ENCODE measurements around the gene TFAP2D. TPM values are rescaled to one million over a fixed set of nuclear protein-coding genes. Genes with fewer than 3 reads are reported as not detected.

Gene TFAP2D
- total RNA-seq, 4 donors from 2014 or later = not detected

DNA sequence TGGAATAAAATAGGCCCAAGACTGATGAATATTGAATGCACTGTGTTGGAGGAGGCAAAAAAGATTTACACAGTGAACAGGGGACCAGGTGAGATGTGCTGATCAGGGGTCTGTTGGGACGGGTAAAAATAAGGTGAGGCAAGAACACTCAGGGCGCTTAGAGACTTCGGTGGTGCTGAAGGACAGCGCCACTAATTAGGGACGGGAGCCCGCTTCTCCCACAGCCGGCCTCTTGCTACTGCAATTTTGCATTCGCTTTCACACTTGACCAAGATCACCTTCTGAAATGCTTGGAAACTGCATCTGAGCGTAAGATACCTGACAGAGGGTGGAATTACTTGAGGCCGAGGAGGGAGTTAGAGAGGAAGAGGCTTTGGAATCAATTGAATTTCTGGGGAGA lies 7.3 kb downstream of the TFAP2D start:
- H3K4me3 ChIP-seq = no peak overlapping the region
- TF ChIP-seq POLR2A (IDR thresholded peaks at IDR 0.05) (no peak), CTCF (IDR thresholded peaks at IDR 0.05) (no peak)
- no peaks in the 10 kb centered on the region for H3K9me3 ChIP-seq
- H3K36me3 ChIP-seq = no peaks in the 10 kb centered on the region
- H3K4me1 ChIP-seq = no peaks in the 10 kb centered on the region
- peaks cover 0 to 4% of the 10 kb centered on the region in 2 donors for H3K27me3 ChIP-seq
- DNase-seq = no peak
- no peak overlapping the region for H3K27ac ChIP-seq

GRCh38 chr6:50721978-50722377 lies 8.7 kb downstream of the TFAP2D start:
- no peak overlapping the region for H3K27ac ChIP-seq
- H3K9me3 ChIP-seq = no peaks in the 10 kb centered on the region
- TF ChIP-seq POLR2A (IDR thresholded peaks at IDR 0.05) (no peak), CTCF (IDR thresholded peaks at IDR 0.05) (no peak)
- no peak overlapping the region for H3K4me3 ChIP-seq
- DNase-seq = no peak
- no peaks in the 10 kb centered on the region for H3K4me1 ChIP-seq
- H3K27me3 ChIP-seq = peaks cover 0 to 4% of the 10 kb centered on the region in 2 donors
- H3K36me3 ChIP-seq = no peaks in the 10 kb centered on the region

- no peak overlapping the region for H3K27ac ChIP-seq
- no peak overlapping the region for H3K4me3 ChIP-seq
- TF ChIP-seq POLR2A (IDR thresholded peaks at IDR 0.05) (no peak), CTCF (IDR thresholded peaks at IDR 0.05) (no peak)
- H3K36me3 ChIP-seq = no peaks in the 10 kb centered on the region
- no peak for DNase-seq
- H3K9me3 ChIP-seq = no peaks in the 10 kb centered on the region
- no peaks in the 10 kb centered on the region for H3K4me1 ChIP-seq
- H3K27me3 ChIP-seq = peaks cover 0 to 4% of the 10 kb centered on the region in 2 donors
Observed at GRCh38 chr6:50722829-50723554, 9.7 kb downstream of the TFAP2D start.

DNA sequence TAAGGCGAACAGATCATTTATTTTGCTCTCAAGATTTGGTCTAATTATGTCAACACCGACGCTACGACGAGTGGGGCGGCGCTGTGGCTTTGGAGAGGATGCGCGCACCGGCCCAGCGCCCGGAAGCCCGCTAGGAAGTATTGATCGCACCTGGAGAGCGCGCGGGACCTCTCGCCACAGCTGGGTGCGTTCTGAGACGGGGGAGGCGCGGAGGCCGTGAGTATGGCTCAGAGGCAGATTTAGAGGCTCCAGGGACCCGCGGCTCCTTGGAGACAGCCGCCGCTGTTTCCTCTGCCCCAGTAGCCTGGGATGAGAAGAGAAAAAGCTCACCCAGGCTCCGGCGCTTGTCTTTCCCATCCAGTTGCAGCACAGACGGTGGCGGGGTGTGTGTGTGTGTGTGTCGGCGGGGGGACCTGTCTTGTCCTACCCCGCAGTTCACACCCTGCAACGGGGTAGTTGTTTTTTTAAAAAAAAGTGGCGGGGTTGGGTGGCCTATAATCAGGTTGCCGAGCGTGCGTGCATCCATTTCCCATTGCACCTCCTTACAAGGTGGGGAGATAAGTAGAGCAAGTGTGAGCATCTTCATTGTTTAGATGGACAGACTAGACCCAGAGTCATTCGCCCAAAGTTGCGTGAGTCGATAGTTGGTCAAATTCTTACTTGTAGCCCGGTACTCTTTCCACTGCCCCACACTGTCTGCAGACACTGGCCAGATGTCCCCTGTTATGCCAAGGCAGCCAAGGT lies 11.2 kb downstream of the TFAP2D start:
- TF ChIP-seq POLR2A (IDR thresholded peaks at IDR 0.05) = no peak
- no peak for TF ChIP-seq CTCF (IDR thresholded peaks at IDR 0.05)
- no peak for DNase-seq
- H3K4me3 ChIP-seq = no peak overlapping the region

DNA sequence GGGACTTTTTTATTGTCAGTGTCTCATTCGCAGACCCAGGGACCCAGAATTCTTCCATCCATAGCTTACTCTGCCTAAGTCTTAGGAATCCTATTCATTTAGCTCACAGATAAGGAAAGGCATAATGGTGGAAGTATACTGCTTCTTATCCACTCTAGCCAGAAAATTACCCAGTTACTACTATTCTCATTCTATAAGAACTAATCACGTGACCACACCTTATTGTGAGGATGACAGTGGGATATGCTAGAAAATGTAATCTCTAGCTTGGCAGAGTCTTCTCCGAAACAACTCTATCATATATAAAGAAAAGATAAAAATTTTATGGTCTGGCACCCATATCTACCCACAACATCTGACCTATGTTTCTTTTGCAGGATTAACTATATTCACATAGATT lies 21.2 kb downstream of the TFAP2D start:
- DNase-seq = no peak
- Histone ChIP-seq H3K36me3 (no peaks in the 10 kb centered on the region), H3K9me3 (no peaks in the 10 kb centered on the region), H3K4me1 (no peaks in the 10 kb centered on the region), H3K27ac (no peak overlapping the region), H3K27me3 (no peaks in the 10 kb centered on the region), H3K4me3 (no peak overlapping the region)
- TF ChIP-seq POLR2A (IDR thresholded peaks at IDR 0.05) (no peak), CTCF (IDR thresholded peaks at IDR 0.05) (no peak)

More for the DNA sequence above, 11.2 kb downstream of the TFAP2D start:
- no peaks in the 10 kb centered on the region for H3K9me3 ChIP-seq
- no peaks in the 10 kb centered on the region for H3K4me1 ChIP-seq
- no peaks in the 10 kb centered on the region for H3K36me3 ChIP-seq
- H3K27ac ChIP-seq = no peak overlapping the region
- peaks cover 0 to 4% of the 10 kb centered on the region in 2 donors for H3K27me3 ChIP-seq

Measured in Peyer's patch (tissue), 4 donors.